GM12878 (cell line): ENCODE measurements around the gene EPB42. TPM values are rescaled to one million over a fixed set of nuclear protein-coding genes. Genes with fewer than 3 reads are reported as not detected.

ENCODE experiments used
- ATAC-seq: fragments of 200-7000 bp; cut with Tn5 transposase; 3 replicates; pipeline ENCODE4 v1.9.1; 2020; ENCODE audit warnings: mild to moderate bottlenecking, moderate library complexity
- BruUV-seq: library from RNA; stranded (reverse); fragments of 400-500 nt; replicated peaks from 2 replicates; lab custom pipeline; 2021; lab: Mats Ljungman, UMichigan
- CTCF ChIA-PET: fragments of 300-600 bp; sonication (Branson Sonifier 250); formaldehyde crosslinking; extraction: SDS; loops from one replicate; lab custom pipeline; 2021; ENCODE audit warnings: inconsistent platforms; lab: Yijun Ruan, JAX
- POLR2A ChIA-PET: fragments of 350-600 bp; formaldehyde crosslinking; extraction: SDS; loops from one replicate; lab custom pipeline; 2021; ENCODE audit warnings: inconsistent platforms; lab: Charles Lee
- RAD21 ChIA-PET: fragments of 300-600 bp; sonication (Branson Sonifier 250); formaldehyde crosslinking; loops from one replicate; lab custom pipeline; 2023; ENCODE audit warnings: antibody characterized with exemption; ENCODE audit not compliant: unreplicated experiment; lab: Charles Lee
- SMC1A ChIA-PET: fragments of 300-600 bp; sonication (Branson Sonifier 250); formaldehyde crosslinking; loops from one replicate; lab custom pipeline; 2023; ENCODE audit not compliant: unreplicated experiment, uncharacterized antibody; lab: Charles Lee
- DNase-seq: peaks from one replicate; pipeline ENCODE4 v3.0.0-alpha.2; 2011; ENCODE audit warnings: low read depth, low spot score
- FAIRE-seq: peaks from 3 replicates; lab custom pipeline; 2011; peaks lifted over from hg19 to GRCh38; lab: Jason Lieb, UNC
- H2AFZ ChIP-seq: 2 replicates; pipeline ENCODE4 v1.6.0; 2011; ENCODE audit warnings: low read depth, low read length, control low read depth; ENCODE audit not compliant: control insufficient read depth
- H3K27ac ChIP-seq: 2 replicates; pipeline ENCODE4 v1.5.1; 2011; ENCODE audit warnings: control low read depth; ENCODE audit not compliant: control insufficient read depth, insufficient read depth
- H3K27me3 ChIP-seq, 2 experiments: replicated peaks in 1 of 2; 2 replicates each; pipeline versions ENCODE4 v1.6.0 to v1.6.1; 2011; ENCODE audit warnings: low read length in 1 of 2; ENCODE audit not compliant: control insufficient read depth in 2 of 2, insufficient read depth in 2 of 2
- H3K36me3 ChIP-seq, 2 experiments: 2 replicates each; pipeline ENCODE4 v1.5.1; 2011; ENCODE audit warnings: low read length in 1 of 2; ENCODE audit not compliant: control insufficient read depth in 2 of 2, insufficient read depth in 2 of 2
- H3K4me1 ChIP-seq: 2 replicates; pipeline ENCODE4 v1.6.1; 2011; ENCODE audit warnings: mild to moderate bottlenecking, low read length, moderate library complexity, mixed read lengths; ENCODE audit not compliant: control insufficient read depth, insufficient read depth
- H3K4me2 ChIP-seq: 2 replicates; pipeline ENCODE4 v1.6.0; 2011; ENCODE audit warnings: control low read depth; ENCODE audit not compliant: control insufficient read depth, insufficient read depth
- H3K4me3 ChIP-seq: fragments of 200-600 bp; sonication (generic); 2 replicates; pipeline ENCODE4 v1.5.1; 2016
- H3K79me2 ChIP-seq: 2 replicates; pipeline ENCODE4 v1.6.0; 2011; ENCODE audit warnings: low read length; ENCODE audit not compliant: control insufficient read depth, insufficient read depth
- H3K9ac ChIP-seq: 2 replicates; pipeline ENCODE4 v1.8.0; 2011; ENCODE audit warnings: low read length, control low read depth, mixed read lengths; ENCODE audit not compliant: control insufficient read depth, insufficient read depth
- H3K9me3 ChIP-seq: replicated peaks from 3 replicates; pipeline ENCODE4 v1.5.1; 2011; ENCODE audit warnings: mild to moderate bottlenecking, low read length; ENCODE audit not compliant: control insufficient read depth, insufficient read depth
- H4K20me1 ChIP-seq: 2 replicates; pipeline ENCODE4 v1.6.0; 2011; ENCODE audit not compliant: control insufficient read depth, insufficient read depth
- BRCA1 ChIP-seq: IDR thresholded peaks from 2 replicates; pipeline ENCODE4 v1.6.1; 2011; ENCODE audit warnings: low read depth, low read length, improper control_type of control experiment
- CREB1 ChIP-seq: IDR thresholded peaks from 2 replicates; pipeline ENCODE4 v1.6.1; 2012; ENCODE audit warnings: low read depth, mild to moderate bottlenecking, inconsistent platforms
- ETV6 ChIP-seq, 2 experiments: fragments of 450-650 bp in 1 of 2; IDR thresholded peaks in 1 of 2; conservative IDR thresholded peaks in 1 of 2; 2 replicates each; pipeline ENCODE4 v1.6.1; 2014; ENCODE audit warnings: antibody characterized with exemption in 1 of 2, borderline replicate concordance in 1 of 2, low read depth in 1 of 2, mild to moderate bottlenecking in 1 of 2, moderate library complexity in 1 of 2
- NFIC ChIP-seq: IDR thresholded peaks from 2 replicates; pipeline ENCODE4 v1.6.1; 2012; ENCODE audit warnings: low read depth, mild to moderate bottlenecking, inconsistent platforms, low read length, moderate library complexity
- POLR2AphosphoS5 ChIP-seq: IDR thresholded peaks from 2 replicates; pipeline ENCODE4 v1.6.1; 2011; ENCODE audit warnings: mild to moderate bottlenecking, low read length, inconsistent platforms
- RELA ChIP-seq: fragments of 450-650 bp; IDR thresholded peaks from 2 replicates; pipeline ENCODE4 v1.8.0; 2014; ENCODE audit warnings: borderline replicate concordance; ENCODE audit not compliant: partially characterized antibody
- RUNX3 ChIP-seq: IDR thresholded peaks from 2 replicates; pipeline ENCODE4 v1.6.1; 2012; ENCODE audit warnings: low read length, inconsistent platforms
- SIN3A ChIP-seq: IDR thresholded peaks from 2 replicates; pipeline ENCODE4 v1.6.1; 2012; ENCODE audit warnings: low read depth, low read length, improper control_type of control experiment
- TARDBP ChIP-seq: IDR thresholded peaks from 2 replicates; pipeline ENCODE4 v1.6.1; 2016; ENCODE audit warnings: borderline replicate concordance
- WGBS: methylation state at CpG from one replicate; pipeline ENCODE4 v1.1.6; 2016; ENCODE audit warnings: low lambda C conversion rate; ENCODE audit not compliant: insufficient replicate concordance, insufficient coverage; ENCODE audit errors: missing lambda C conversion rate; 5-methylcytosine and 5-hydroxymethylcytosine counted together
- in situ Hi-C: fragments of 300-500 bp; cut with MboI; formaldehyde crosslinking; loops from 9 replicates; pipeline ENCODE4 v1.14.3; 2018; ENCODE audit warnings: mixed read lengths
- intact Hi-C: fragments of 100-400 bp; cut with micrococcal nuclease; formaldehyde crosslinking; loops from one replicate; pipeline ENCODE4 v1.14.2; 2022; ENCODE audit not compliant: unreplicated experiment
- polyA plus RNA-seq, 11 experiments: library from polyadenylated mRNA; depleted of rRNA in 4 of 11; unstranded in 6 of 11; stranded (reverse) in 5 of 11; fragments of >200 nt; fragmentation: Nextera tagmentation in 4 of 11; fragmentation: Illumina TruSeq in 1 of 11; extraction: Ambion mirVana in 4 of 11; extraction: Trizol in 1 of 11; gene quantifications; 1 replicate in 1 of 11; 2 replicates in 10 of 11; pipeline versions ENCODE4 v1.2.1 to v1.2.3, GENCODE V29; 2011 to 2016; ENCODE audit warnings: inconsistent platforms in 2 of 11, missing spikeins in 2 of 11, low read depth in 1 of 11
- total RNA-seq, 4 experiments: library from RNA; depleted of rRNA in 3 of 4; stranded (reverse); fragments of >200 nt in 3 of 4; fragmentation: Illumina TruSeq in 1 of 4; extraction: Trizol in 1 of 4; gene quantifications; 2 replicates each; pipeline versions ENCODE4 v1.2.1 to v1.2.3, GENCODE V29; 2013 to 2021
- TF ChIP-seq, protein P1 (sequence below): fragments of 450-650 bp; formaldehyde crosslinking; IDR thresholded peaks from 2 replicates; pipeline ENCODE4 v1.4.0; 2020; ENCODE audit warnings: mild to moderate bottlenecking, moderate library complexity
- TF ChIP-seq, protein P2 (sequence below): fragments of 450-650 bp; IDR thresholded peaks from 2 replicates; pipeline ENCODE4 v1.6.1; 2017; ENCODE audit warnings: mild to moderate bottlenecking, moderate library complexity
- TF ChIP-seq, protein P3 (sequence below): fragments of 450-650 bp; IDR thresholded peaks from 2 replicates; pipeline ENCODE4 v1.6.1; 2018; ENCODE audit warnings: borderline replicate concordance, mild to moderate bottlenecking; ENCODE audit not compliant: partially characterized antibody

Gene EPB42
- total and polyA plus RNA-seq, 10 of the 15 experiments (the other 5 are each of a cell fraction or from before 2014, with no cell fraction given): not detected

DNA sequence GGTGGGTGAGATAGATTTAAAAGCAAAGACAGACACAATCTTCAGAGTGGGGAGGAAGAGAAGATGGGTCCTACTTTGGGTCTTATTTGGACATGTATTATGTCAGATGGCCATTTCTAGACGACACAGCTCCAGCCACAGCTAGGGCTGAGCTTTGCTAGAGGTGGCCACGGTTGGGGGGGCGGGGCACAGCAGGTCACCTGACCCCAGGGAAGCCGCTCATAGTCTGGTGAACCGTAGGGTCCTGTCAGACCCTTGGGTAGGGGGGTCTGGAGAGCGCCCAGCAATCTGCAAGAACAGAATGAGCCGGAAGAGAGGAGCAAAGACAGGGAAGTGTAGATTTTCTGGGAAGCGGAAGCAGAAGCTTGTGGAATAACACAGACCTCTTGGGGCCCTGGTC is 6.6 kb downstream of the EPB42 start:
- RAD21 ChIA-PET: interaction anchor here (1.1 to 1.8 kb wide), 3 partner anchors 11 to 121 kb away, joined by 3 to 5 read pairs (median 4); no protein-coding TSS in a partner anchor
- no peaks in the 10 kb centered on the region for H3K79me2 ChIP-seq
- SMC1A ChIA-PET: interaction anchor here (0.6 to 1.9 kb wide), 3 partner anchors 10 to 535 kb away, joined by 3 to 7 read pairs (median 6); no protein-coding TSS in a partner anchor
- no peaks in the 10 kb centered on the region for H3K4me1 ChIP-seq
- DNase-seq: no peak
- H3K27ac ChIP-seq: no peak overlapping the region
- WGBS: 35% methylated on average over 7 of the region's 8 CpGs
- no peaks in the 10 kb centered on the region; the same call in 2 of the 3 replicates for H3K9me3 ChIP-seq
- ATAC-seq: no peak
- CTCF ChIA-PET: interaction anchor here (0.7 to 2.6 kb wide), 4 partner anchors 10 to 72 kb away, joined by 3 to 12 read pairs (median 4); no protein-coding TSS in a partner anchor
- intact Hi-C loops: no loop called here
- BruUV-seq: no TSS peak
- no peaks in the 10 kb centered on the region for H3K27me3 ChIP-seq
- H3K36me3 ChIP-seq: no peaks in the 10 kb centered on the region
- POLR2A ChIA-PET: interaction anchor here (0.6 kb wide), 1 partner anchor 309 kb away, joined by 3 read pairs; no protein-coding TSS in a partner anchor
- no peaks in the 10 kb centered on the region for H4K20me1 ChIP-seq
- TF ChIP-seq CREB1: no peak
- no peak for TF ChIP-seq BRCA1
- TF ChIP-seq NFIC: no peak
- no peak for TF ChIP-seq ETV6 (conservative IDR thresholded peaks at IDR 0.05 in 1 of 2, IDR thresholded peaks at IDR 0.05 in 1 of 2; ENCODE audit: borderline replicate concordance in 1 of 2, low read depth in 1 of 2)
- TF ChIP-seq RUNX3: no peak
- TF ChIP-seq, protein P1, sequence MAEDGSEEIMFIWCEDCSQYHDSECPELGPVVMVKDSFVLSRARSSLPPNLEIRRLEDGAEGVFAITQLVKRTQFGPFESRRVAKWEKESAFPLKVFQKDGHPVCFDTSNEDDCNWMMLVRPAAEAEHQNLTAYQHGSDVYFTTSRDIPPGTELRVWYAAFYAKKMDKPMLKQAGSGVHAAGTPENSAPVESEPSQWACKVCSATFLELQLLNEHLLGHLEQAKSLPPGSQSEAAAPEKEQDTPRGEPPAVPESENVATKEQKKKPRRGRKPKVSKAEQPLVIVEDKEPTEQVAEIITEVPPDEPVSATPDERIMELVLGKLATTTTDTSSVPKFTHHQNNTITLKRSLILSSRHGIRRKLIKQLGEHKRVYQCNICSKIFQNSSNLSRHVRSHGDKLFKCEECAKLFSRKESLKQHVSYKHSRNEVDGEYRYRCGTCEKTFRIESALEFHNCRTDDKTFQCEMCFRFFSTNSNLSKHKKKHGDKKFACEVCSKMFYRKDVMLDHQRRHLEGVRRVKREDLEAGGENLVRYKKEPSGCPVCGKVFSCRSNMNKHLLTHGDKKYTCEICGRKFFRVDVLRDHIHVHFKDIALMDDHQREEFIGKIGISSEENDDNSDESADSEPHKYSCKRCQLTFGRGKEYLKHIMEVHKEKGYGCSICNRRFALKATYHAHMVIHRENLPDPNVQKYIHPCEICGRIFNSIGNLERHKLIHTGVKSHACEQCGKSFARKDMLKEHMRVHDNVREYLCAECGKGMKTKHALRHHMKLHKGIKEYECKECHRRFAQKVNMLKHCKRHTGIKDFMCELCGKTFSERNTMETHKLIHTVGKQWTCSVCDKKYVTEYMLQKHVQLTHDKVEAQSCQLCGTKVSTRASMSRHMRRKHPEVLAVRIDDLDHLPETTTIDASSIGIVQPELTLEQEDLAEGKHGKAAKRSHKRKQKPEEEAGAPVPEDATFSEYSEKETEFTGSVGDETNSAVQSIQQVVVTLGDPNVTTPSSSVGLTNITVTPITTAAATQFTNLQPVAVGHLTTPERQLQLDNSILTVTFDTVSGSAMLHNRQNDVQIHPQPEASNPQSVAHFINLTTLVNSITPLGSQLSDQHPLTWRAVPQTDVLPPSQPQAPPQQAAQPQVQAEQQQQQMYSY: no peak
- no peak for TF ChIP-seq POLR2AphosphoS5
- no peak for TF ChIP-seq SIN3A
- TF ChIP-seq, protein P2, sequence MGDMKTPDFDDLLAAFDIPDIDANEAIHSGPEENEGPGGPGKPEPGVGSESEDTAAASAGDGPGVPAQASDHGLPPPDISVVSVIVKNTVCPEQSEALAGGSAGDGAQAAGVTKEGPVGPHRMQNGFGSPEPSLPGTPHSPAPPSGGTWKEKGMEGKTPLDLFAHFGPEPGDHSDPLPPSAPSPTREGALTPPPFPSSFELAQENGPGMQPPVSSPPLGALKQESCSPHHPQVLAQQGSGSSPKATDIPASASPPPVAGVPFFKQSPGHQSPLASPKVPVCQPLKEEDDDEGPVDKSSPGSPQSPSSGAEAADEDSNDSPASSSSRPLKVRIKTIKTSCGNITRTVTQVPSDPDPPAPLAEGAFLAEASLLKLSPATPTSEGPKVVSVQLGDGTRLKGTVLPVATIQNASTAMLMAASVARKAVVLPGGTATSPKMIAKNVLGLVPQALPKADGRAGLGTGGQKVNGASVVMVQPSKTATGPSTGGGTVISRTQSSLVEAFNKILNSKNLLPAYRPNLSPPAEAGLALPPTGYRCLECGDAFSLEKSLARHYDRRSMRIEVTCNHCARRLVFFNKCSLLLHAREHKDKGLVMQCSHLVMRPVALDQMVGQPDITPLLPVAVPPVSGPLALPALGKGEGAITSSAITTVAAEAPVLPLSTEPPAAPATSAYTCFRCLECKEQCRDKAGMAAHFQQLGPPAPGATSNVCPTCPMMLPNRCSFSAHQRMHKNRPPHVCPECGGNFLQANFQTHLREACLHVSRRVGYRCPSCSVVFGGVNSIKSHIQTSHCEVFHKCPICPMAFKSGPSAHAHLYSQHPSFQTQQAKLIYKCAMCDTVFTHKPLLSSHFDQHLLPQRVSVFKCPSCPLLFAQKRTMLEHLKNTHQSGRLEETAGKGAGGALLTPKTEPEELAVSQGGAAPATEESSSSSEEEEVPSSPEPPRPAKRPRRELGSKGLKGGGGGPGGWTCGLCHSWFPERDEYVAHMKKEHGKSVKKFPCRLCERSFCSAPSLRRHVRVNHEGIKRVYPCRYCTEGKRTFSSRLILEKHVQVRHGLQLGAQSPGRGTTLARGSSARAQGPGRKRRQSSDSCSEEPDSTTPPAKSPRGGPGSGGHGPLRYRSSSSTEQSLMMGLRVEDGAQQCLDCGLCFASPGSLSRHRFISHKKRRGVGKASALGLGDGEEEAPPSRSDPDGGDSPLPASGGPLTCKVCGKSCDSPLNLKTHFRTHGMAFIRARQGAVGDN: no peak
- TF ChIP-seq, protein P3, sequence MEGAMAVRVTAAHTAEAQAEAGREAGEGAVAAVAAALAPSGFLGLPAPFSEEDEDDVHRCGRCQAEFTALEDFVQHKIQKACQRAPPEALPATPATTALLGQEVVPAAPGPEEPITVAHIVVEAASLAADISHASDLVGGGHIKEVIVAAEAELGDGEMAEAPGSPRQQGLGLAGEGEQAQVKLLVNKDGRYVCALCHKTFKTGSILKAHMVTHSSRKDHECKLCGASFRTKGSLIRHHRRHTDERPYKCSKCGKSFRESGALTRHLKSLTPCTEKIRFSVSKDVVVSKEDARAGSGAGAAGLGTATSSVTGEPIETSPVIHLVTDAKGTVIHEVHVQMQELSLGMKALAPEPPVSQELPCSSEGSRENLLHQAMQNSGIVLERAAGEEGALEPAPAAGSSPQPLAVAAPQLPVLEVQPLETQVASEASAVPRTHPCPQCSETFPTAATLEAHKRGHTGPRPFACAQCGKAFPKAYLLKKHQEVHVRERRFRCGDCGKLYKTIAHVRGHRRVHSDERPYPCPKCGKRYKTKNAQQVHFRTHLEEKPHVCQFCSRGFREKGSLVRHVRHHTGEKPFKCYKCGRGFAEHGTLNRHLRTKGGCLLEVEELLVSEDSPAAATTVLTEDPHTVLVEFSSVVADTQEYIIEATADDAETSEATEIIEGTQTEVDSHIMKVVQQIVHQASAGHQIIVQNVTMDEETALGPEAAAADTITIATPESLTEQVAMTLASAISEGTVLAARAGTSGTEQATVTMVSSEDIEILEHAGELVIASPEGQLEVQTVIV: no peak
- no peak for TF ChIP-seq RELA
- TF ChIP-seq TARDBP: no peak
- in situ Hi-C loops: no loop called here
- H3K9ac ChIP-seq: no peak overlapping the region
- H3K4me2 ChIP-seq: no peak overlapping the region
- no peak for FAIRE-seq
- no peak overlapping the region for H3K4me3 ChIP-seq
- H2AFZ ChIP-seq: no peak overlapping the region
